ENCODE measurements around the gene CACFD1.
"Not testable (repeated sequence)": the region's sequence is repeated elsewhere in the genome, so short reads cannot be mapped to it uniquely, and the experiment has no call there.

The CACFD1 gene

DNA sequence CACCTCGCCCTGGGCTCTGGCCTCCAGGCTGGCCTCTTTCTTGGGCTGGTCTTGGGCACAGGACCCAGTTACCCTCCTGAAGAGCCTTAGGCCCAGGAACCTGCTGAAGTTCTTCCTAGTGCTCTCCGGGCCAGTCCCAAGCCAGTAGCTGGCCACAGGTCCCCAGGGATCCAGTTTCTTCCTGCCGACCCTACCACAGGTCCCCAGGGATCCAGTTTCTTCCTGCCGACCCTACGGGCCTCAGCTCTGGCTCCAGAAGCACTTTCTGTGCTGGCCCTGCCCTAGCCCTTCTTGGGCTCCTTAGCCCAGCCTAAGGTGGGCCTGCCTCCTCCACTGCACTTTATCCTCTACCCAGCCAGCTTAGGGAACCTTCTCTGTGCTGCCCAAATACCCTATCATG is 18.2 kb upstream of the CACFD1 start:
- DNase-seq, result no peak

DNA sequence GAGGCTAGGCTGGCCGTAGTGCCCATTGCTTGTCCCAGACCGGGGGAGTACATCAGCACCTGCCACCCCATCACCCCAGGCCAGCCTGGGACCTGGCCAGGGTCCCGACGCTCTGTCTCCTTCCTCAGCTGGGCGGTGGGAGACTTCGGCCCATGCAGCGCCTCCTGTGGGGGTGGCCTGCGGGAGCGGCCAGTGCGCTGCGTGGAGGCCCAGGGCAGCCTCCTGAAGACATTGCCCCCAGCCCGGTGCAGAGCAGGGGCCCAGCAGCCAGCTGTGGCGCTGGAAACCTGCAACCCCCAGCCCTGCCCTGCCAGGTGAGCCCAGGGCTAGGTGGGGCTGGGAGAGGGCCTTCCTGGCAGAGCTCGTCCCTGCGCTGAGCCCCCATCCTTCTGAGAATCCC is 16.5 kb upstream of the CACFD1 start:
- no peak for DNase-seq

DNA sequence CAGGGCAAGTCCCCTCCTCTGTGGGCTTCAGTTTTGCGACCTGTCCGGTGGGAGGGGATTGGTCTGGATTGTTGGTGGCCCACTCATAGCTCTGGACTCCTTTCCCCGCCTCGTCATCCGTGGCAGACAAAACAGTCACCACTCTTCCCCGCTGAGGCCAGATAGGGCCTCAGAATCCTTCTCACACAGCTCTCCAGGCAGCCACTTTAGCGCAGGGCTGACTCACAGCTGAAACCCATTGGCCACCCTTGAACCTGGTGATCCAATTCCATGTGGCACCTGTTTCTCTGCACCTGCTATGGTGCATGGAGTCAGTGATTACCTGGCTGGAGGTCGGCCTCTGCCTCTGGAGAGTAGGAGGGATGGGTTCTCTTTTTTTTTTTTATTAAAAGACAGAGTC is 15.8 kb upstream of the CACFD1 start:
- no peak for DNase-seq

DNA sequence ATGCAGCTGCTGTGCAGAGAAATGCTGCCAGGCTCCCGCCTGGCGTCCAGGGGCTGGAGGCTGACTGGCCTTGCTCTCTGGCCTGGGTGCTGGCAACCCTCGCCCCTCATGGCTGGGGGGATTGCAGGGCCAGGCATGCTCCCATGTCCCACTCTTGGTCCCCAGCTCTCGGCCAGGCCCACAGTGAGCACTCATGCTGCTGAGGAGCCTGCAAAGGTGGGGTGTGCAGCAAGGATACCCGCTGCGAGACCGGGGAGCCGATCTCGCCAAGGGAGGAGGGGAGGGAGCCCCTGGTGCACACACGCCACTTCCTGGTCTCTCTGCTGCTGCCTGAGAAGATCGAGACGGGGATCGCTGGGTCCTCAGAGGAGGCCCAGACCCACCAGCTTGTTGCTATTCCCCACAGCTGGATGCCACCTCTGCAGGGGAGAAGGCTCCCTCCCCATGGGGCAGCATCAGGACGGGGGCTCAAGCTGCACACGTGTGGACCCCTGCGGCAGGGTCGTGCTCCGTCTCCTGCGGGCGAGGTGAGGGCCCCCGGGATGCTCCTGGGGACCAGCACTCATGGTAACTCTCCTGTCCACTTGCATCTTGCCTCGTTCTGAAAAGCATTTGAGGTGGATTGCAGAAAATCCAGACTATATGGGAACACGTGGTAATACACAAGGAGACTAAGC is 14.3 kb upstream of the CACFD1 start:
- no peak for DNase-seq

DNA sequence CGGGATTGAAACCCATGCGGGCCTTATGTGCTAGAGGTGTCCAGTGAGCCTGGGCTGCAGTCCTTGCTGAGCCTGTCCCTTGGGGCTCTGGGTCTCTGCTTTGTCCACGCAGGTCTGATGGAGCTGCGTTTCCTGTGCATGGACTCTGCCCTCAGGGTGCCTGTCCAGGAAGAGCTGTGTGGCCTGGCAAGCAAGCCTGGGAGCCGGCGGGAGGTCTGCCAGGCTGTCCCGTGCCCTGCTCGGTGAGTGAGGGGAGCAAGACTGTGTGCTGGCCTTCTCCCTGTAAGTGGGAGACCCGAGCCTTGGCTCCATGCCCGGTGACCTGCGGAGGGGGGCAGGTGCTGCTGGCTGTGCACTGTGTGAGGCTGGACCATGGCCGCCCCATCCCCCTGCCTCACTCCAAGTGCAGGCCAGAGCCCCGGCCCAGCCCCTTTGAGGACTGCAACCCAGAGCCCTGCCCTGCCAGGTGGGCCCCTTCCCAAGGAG is 11.2 kb upstream of the CACFD1 start:
- DNase-seq, result no peak

DNA sequence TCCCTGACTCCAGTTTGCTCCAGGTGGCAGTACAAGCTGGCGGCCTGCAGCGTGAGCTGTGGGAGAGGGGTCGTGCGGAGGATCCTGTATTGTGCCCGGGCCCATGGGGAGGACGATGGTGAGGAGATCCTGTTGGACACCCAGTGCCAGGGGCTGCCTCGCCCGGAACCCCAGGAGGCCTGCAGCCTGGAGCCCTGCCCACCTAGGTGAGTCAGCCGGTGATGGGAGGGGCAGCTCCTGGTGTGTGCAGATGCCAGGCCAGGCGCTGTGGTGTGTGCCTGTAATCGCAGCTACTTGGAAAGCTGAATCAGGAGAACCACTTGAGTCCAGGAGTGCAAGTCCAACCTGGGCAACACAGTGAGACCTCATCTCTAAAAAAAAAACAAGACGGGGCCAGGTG is 10.0 kb upstream of the CACFD1 start:
- DNase-seq, result no peak

DNA sequence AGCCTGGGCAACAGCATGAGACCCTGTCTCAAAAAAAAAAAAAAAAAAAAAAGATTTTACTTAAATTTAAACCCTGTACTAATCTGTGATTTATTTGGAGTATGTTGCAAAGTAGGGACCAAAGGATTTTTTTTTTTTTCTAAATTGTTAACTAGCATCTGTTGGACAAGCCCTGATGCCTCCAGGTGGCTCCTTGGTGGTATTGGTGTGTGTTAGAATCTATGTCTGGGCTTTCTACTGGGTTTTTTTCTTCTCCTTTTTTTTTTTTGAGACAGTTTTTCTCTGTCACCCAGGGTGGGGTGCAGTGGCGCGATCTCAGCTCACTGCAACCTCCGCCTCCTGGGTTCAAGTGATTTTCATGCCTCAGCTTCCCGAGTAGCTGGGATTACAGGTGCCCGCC is 7.9 kb upstream of the CACFD1 start:
- not testable (repeated sequence) for DNase-seq

DNA sequence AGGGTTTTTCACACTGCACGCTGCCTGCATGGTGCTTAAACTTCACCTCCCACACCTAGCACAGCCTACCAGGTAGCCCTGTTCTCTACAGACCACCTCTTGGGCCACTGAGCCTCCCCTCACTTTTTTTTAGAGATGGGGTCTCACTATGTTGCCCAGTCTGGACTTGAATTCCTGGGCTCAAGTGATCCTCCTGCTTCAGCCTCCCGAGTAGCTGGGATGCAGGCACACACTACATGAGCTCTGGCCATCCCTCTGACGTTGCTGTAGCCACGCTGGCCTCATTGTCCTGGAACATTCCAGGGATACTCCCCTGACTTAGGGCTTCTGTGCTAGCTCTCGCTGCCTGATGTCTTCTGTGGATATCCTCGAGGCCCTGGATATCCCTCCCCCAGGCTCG is 7.2 kb upstream of the CACFD1 start:
- DNase-seq, result no peak

DNA sequence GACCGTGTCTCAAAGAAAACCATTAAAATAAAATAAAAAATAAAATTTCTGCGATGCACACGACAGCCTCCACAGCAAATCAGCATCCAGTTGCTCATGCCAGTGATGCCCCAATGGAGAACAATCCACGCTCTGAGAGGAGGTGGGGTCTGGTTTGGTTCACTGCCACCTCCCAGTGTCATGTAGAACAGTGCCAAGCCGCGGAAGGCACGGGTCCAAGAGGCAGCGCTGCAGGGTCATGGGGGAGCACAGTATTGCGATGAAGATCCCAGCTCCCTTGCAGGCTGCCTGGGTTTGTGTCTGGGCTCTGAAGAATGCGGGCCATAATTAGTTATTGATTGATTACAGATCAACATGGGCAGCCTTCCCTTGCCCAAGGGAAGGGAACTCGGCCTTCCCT is 6.1 kb upstream of the CACFD1 start:
- DNase-seq, result no peak

DNA sequence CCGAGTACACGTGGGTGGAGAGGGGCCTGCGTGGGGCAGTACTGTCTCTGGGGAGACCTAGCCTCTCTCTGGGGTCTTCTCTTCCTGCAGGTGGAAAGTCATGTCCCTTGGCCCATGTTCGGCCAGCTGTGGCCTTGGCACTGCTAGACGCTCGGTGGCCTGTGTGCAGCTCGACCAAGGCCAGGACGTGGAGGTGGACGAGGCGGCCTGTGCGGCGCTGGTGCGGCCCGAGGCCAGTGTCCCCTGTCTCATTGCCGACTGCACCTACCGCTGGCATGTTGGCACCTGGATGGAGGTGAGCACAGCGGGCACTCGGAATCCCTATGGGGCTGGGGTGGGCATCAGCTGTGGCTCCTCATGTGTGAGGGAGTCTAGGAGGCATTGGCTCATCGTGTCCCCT is 5.5 kb upstream of the CACFD1 start:
- DNase-seq, result no peak

DNA sequence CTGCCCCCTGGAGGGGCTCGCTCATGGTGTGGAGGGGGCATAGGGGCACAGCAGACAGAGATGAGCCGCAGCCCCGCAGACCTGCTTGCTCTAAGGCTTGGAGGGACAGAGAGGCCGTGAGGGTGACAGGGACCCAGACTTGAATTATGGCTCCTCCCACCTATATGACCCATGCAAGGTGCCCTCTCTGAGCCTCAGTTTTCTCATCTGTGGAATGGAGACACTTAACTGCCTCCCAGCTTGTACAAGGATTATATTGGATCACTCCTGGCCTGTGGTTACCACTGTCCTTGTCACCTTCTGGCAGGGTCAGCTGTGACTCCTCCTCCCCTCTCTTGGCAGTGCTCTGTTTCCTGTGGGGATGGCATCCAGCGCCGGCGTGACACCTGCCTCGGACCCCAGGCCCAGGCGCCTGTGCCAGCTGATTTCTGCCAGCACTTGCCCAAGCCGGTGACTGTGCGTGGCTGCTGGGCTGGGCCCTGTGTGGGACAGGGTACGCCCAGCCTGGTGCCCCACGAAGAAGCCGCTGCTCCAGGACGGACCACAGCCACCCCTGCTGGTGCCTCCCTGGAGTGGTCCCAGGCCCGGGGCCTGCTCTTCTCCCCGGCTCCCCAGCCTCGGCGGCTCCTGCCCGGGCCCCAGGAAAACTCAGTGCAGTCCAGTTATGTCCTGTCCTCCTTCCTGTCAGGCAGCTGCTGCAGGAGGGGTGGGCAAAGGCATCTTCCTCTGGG is 4.7 kb upstream of the CACFD1 start:
- DNase-seq, result no peak

DNA sequence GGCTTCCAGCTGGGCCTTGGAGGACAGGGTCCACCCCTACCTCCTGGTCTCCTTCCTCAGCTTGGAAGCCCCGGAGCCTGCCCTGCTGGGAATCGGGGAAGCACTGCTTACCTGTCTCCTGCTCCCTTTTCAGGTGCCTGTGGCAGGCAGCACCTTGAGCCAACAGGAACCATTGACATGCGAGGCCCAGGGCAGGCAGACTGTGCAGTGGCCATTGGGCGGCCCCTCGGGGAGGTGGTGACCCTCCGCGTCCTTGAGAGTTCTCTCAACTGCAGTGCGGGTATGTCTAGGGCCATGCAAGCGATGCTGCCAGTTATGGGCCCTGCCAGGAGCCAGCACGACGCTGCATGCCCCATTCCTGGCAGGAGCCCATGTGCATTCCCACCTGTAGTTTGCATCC is 3.8 kb upstream of the CACFD1 start:
- DNase-seq, result no peak

DNA sequence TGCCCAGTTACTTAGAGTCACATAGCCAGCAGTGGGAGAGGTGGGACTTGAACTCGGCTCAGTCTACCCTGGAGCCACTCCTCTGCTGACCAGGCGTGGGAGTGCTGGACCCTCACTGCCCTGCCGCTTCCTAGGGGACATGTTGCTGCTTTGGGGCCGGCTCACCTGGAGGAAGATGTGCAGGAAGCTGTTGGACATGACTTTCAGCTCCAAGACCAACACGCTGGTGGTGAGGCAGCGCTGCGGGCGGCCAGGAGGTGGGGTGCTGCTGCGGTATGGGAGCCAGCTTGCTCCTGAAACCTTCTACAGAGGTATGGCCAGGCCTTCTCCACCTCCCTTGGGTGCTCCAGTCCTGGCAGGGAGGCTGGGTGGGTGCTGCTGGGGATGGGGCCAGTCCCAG is 3.4 kb upstream of the CACFD1 start:
- DNase-seq, result no peak

DNA sequence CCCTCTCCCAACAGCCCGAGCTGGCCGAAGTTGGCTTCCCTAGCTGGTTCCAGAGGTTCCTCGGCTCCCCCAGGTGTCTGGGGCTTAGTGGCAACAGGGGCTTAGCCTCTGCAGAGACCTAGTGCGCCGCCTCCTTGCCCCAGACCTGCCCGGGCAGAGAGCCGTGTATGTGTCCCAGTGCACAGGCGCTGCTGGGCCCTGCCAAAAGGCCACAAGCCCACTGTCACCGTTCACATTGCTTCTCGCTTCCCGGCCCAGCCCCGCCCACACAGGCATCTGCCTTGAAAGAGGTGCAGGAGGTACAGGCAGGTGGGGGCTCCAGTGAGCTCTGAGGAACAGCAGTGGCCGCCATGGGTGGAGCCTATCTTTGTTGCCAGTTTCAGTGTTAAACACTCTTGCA is 2.5 kb upstream of the CACFD1 start:
- DNase-seq, result no peak

DNA sequence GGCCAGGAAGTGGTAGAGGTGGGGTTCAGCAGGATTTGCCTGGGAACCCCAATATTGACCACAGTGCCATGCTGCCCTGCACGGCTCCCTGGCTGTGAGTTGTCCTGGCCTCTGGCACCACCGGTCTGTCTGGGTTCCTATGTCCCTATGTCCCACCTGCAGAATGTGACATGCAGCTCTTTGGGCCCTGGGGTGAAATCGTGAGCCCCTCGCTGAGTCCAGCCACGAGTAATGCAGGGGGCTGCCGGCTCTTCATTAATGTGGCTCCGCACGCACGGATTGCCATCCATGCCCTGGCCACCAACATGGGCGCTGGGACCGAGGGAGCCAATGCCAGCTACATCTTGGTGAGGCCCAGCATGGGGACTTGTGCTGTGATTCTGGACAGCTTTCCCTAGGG is 2.0 kb upstream of the CACFD1 start:
- DNase-seq, result no peak

DNA sequence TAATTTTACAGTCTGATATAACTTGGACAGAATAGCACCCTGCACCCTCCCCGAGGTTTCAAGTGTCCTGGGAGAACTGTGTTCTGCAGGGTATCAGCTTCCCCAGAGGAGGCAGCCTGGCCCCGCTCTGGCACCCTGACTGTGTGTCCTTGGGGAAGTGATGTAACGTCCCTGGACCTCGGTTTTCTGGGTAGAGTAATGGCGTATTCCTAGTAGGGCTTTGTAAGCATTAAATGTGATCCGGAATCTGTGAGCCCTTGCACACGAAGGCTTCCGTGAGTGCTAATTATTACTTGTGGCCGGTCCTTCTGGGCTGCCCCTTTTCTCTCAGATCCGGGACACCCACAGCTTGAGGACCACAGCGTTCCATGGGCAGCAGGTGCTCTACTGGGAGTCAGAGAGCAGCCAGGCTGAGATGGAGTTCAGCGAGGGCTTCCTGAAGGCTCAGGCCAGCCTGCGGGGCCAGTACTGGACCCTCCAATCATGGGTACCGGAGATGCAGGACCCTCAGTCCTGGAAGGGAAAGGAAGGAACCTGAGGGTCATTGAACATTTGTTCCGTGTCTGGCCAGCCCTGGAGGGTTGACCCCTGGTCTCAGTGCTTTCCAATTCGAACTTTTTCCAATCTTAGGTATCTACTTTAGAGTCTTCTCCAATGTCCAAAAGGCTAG is 1.0 kb upstream of the CACFD1 start:
- no peak for DNase-seq

DNA sequence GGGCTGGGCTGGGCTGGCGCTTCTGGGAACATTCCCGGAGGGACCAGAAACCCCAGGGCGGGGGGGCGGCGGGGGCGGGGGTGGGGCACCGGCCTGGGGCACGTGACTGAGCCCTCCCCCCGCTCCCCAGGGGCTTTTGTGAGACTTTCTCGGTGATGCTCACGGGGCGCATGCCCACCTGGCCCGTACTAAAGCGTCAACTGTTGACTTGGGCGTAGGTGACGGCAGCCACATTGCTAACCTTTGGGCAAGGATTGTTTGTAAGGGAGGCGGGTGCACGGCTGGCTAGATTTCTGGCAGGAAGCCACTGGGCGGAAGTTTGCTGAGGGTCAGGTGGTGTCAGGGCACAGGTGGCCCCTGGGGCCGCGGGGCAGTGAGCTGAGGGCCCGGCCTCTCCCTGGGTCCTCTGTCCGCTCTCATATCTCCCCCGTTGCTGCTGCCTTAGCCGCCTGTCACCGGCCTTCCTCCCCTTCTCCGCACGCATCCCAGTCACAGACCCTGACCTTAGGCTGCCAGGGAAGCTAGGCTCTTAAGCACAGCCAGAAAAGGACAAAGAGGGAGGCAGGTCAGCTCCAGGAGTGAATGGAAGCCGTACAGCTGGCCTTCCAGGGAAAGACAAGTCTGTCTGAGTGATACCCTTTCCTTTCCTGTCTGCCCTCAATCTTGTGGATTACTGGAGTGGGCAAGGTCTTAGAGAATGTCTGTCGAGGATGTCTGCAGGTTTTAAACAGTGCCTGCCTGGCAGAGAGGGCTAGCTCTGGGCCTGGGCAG is 812 bp downstream of the CACFD1 start:
- DNase-seq, result peak; percentile 66

DNA sequence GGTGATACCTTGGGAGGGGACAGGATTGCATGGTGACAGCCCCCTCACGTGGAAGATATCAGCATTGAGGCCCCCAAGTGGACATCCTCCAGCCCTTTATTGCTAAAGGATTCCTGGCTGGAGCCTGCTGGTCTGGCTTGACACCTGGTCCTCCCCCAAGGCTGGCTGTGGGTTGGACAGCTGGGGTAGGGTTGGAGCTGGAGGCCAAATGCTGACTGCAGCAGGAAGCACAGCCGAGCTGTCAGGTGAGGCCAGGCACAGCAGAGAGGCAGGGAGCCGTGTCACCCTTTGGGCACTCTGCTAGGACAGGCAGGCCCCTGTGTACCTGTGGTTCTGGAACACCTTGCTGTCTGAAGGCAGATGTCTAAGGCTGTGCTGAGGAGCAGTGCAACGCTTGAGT is 2.2 kb downstream of the CACFD1 start:
- DNase-seq, result no peak

DNA sequence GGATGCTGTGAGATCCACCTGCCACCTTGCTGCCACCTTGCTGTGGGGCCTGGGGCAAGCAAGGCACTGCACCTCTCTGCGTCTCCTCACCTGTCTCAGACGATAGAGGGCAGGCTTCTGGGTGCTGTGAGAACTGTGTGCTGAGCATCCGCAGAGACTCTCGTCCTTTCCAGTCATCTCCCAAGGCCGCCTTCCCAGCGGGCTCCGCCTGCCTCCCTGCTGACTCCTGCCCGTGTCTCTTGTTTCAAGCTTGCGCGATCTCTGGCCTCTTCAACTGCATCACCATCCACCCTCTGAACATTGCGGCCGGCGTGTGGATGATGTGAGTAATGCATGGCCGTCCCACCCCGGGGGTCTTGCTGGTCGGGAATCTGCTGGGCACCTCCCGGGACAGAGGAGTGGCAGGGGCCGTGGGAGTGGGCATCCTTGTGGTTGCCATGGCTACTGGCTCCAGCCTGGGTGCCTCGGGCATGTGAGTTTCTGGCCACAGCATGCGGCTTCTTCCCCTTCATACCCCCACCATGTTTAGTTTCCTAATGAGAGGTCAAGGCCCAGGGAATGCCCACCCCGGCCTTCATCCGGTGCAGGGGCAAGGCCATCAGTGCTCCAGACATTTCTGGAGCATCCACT is 3.6 kb downstream of the CACFD1 start:
- DNase-seq, result no peak

DNA sequence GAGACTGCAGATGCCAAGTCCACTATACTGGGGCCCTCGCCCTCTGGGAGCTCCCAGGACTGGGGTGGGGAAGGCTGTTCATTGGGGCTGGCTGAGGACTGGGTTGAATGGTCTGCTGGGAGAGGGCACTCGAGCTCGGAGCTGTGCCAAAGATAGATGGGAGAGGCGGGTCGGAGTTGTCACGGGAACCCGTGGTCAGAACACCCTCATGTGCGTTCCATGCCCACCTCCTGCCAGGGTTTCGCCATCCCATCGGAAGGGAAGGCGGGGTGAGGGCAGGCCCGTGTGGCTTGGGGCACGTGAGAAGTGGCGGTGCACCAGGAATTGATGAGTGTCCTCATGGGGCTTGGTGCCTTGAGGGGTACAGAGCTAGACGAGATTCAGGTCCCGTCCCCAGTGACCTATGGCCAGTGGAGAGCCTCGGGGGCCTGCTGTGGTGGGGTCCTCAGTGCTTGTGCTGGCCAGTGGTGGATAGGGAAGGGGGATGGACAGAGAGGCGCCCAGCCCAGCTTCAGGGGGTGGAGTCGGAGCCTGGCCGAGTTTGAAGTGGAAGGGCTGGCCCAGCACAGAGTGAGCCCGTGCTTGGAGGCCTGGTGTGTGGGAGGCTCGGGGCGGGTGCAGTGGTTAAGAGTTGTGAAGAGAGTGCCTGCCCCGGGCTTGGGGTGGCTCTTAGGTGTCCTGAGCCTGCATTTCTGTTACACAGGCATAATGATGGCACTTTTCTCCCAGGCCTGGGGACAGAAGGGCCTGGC is 4.3 kb downstream of the CACFD1 start:
- no peak for DNase-seq

DNA sequence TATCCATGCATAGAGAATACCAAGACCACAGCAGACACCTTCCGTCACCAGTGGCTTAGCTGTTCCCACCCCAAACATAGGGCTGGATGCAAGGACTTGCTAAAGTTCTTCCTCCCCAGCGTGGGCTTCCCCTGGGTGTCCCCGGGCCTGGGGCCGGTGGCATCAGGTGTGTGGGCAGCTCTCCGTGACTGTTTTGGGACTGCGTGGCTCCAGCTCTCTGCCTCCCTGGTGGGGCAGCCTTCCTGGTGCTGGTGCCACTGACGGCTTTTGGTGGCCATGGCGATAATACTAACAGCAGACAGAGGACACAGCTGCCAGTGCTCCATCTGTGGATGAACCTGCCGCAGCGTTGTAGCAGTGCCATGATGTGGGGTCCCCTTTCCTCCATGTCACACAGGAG is 4.9 kb downstream of the CACFD1 start:
- DNase-seq, result no peak

DNA sequence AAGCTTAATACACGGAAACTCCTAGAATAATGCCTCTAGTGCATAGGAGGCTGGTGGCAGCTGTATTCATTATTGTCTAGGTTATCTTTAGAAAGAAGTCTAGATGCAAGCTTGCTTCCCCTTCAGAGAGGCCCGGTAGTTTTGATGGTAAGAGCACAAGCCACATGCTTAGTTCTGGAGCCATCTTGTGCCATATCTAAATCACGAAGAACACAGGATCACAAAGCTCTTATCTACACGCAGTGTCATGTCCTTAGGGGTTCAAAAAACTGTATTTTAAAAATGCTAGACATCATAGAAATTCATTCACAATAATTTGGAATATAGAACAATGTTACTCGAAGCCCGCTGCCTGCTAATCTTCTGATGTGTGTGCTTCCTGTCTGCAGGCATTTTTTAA is 6.2 kb downstream of the CACFD1 start:
- no peak for DNase-seq

Measured in NCI-H1417 treated with DMSO at 0.1 percent for 48 hours (cell line).